ENCODE data around the gene SLC22A1. TPM values are rescaled to one million over a fixed set of nuclear protein-coding genes. Genes with fewer than 3 reads are reported as not detected.

The SLC22A1 gene
- total RNA-seq, 1 donor from 2014 or later = 0.17 TPM

DNA sequence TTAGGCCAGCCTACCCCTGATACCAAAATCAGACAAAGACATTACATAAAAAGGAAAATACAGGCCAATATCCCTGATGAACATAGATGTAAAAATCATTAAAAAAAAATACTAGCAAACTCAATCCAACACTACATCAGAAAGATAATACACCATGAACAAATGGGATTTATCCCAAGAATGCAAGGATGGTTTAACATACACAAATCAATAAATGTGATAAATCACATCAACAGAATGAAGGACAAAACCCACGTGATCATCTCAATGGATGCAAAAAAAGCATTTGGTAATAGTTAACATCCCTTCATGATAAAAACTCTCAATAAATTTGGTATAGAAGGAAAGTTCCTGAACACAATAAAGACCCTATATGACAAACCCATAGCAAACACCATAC is 73.2 kb downstream of the SLC22A1 start:
- ATAC-seq = no peak
- intact Hi-C loops (cut with micrococcal nuclease) = no loop called here
- DNase-seq = no peak

DNA sequence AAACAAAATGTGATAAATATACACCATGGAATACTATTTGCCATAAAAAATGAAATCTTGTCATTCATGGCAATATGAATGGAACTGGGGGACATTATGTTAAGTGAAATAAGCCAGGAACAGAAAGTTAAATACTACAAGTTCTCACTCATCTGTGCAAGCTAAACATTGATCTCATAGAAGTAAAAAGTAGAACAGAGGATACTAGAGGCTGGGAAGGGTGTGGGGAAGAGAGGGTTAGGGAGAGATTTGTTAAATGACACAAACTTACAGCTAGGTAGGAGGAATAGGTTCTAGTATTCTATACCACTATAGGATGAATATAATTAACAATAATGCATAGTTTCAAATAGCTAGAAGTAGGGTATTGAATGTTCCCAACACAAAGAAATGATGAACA is 76.0 kb downstream of the SLC22A1 start:
- DNase-seq = no peak
- intact Hi-C loops (cut with micrococcal nuclease) = no loop called here
- ATAC-seq = no peak

DNA sequence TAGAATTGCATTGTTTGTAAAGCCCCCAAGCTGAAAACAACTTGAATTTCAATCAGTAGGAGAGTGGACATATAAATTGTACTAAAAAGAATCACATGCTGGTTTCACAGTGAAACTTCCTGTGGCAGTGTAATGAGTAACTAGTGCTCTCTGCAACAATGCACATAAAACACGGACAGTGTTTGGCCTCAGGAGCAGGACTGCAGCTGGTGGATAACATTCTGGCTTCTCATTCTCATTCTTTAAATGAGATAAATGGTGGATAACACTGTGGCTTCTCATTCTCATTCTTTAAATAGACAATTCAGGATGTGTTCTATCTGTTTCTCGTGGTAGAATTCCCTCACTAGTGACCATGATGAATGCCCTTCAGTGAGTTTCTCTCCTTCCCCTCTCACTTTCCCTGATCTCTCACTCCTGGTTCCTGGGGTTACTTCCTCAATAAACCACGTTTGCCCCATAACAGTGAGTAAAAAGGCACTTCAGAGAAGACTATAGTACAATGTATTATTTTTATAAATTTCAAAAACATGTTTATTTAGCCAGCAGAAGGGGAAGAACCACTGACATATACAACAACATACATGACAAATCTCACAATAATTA is 77.1 kb downstream of the SLC22A1 start:
- ATAC-seq (no peak), DNase-seq (no peak)
- intact Hi-C loops (cut with micrococcal nuclease) = no loop called here

DNA sequence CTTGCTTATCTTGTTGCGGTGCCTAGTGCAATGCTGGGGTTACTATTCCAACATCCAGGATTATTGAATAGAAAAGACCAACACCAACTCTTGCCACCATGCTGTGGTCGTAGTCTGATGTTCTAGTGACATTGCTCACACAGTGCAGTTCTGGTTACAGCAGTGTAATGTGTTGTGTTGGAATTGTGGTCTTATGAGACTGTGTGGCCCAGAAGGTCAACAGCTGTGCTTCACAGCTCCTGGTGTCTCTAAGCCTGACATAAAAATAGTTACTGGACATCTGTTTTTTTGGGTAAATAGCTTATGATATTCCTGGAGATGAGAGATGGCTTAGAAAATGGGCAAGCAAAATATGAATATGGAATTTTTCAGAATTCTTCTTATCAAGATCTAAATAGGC is 79.4 kb downstream of the SLC22A1 start:
- ATAC-seq (peak; percentile 63), DNase-seq (no peak)
- intact Hi-C loops (cut with micrococcal nuclease) = no loop called here

DNA sequence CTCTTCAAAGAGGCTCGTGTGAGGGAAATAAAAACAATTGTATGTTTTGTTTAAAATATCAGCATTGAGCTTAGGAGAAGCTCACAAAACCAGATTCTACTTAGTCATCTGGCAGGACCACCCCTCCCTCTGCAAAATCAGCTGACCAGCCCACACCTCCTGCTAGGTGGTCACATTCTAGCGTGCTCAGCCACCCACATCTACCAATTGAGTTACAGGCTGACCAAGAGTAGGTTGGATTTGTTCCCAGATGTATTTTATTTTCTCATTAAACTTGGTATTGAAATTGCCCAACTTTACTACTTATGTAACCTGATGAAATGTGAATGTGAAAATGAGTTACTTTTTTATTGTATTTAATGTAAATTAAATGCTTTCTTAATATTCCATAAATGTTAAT is 80.8 kb downstream of the SLC22A1 start:
- intact Hi-C loops (cut with micrococcal nuclease) = no loop called here

DNA sequence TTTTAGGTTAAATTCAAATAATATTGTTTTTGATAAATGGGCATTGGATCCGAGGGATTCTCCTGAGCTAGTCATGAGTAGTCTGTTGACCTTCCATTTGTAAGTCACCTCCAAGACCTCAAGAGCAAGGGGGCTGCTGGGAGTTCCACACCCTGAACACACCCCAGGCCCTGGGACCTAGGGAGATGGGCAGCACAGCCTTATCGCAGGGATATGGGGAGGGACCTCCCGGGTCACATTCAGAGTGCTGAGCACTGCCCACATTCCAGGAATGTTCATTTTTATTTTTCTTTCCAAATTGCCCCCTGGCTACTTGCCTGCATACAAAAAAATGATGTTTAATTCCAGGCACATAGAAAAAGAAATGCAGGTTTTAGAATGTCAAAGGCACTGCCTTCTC is 81.5 kb downstream of the SLC22A1 start:
- no peak for ATAC-seq
- intact Hi-C loops (cut with micrococcal nuclease) = no loop called here

More for the DNA sequence above, 80.8 kb downstream of the SLC22A1 start:
- DNase-seq (no peak), ATAC-seq (no peak)

DNA sequence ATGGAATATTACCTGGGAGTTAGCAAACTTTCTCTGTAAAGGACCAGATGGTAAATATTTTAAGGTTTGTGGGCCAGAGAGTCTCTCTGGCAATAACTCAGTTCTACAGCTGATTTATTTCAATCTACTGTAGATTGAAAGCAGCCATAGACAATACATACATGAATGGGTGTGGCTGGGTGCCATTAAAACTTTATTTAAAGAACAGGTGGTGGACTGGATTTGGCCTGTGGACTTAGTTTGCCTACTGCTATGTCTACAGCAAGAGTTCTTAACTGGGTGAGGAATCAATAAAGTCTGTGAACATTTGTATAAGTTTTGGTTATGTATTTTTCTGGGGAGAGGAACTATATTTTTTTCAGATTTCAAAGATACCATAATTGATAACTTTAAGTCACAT is 81.9 kb downstream of the SLC22A1 start:
- ATAC-seq = no peak
- intact Hi-C loops (cut with micrococcal nuclease) = no loop called here
- no peak for DNase-seq

More for the DNA sequence above, 81.5 kb downstream of the SLC22A1 start:
- no peak for DNase-seq

DNA sequence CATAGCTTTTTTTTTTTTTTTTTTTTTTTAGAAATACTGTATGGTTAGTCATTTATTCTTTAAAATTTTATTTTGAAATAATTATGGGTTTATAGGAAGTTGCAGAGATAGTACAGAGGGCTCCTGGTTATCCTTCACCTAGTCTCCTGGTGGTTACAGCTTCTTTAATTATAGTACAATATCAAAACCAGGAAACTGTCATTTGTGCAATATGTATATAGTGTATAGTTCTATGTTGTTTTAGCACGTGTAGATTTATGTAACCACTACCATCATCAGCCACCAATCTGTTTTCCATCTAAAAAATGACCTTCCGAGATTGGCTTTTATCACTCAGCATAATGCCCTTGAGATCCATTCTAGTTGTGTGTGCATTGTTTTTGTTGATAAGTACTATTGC is 82.3 kb downstream of the SLC22A1 start:
- DNase-seq = no peak
- ATAC-seq = no peak
- intact Hi-C loops (cut with micrococcal nuclease) = no loop called here

DNA sequence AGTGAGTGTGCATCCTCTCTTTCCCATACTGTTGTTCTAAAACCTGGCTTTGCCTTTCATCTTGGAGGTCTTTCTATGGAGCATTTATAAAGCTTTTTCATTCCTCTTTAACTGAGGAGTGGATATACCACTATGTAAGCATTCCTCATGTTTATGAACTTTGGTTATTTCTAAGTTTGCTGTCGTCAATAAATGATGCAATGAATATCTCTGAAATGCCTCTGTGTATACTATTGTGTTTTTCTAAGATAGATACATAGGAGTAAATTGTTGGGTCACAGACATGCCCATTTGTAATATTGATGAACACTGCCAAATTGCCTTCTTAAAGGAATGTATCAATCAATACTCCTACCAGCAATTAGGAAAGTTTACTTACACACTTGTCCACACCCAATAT is 83.1 kb downstream of the SLC22A1 start:
- intact Hi-C loops (cut with micrococcal nuclease) = no loop called here
- no peak for DNase-seq
- no peak for ATAC-seq

DNA sequence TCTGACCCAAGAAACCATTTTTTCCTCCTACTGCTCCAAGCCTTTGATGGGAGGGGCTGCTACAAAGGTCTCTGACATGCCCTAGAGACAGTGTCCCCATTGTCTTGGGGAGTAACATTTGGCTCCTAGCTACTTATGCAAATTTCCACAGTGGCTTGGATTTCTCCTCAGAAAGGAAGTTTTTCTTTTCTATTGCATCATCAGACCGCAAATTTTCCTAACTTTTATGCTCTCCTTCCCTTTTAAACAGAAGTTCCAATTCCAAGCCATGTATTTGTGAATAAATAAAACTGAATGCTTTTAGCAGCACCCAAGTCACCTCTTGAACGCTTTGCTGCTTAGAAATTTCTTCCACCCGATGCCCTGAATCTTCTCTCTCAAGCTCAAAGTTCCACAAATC is 86.0 kb downstream of the SLC22A1 start:
- ATAC-seq = no peak
- intact Hi-C loops (cut with micrococcal nuclease) = no loop called here
- DNase-seq = no peak

Other genes with a start within 250 kb of the SLC22A1 start
- gene MAS1, start 230.8 kb upstream of the SLC22A1 start, total RNA-seq = not detected
- 68.4 TPM for gene IGF2R, start 152.7 kb upstream of the SLC22A1 start, total RNA-seq
- not detected for gene SLC22A2, start 137.0 kb downstream of the SLC22A1 start, total RNA-seq
- gene SLC22A3, start 226.6 kb downstream of the SLC22A1 start, total RNA-seq = 1.3 TPM